ENCODE results near the gene AP3S2. TPM values are rescaled to one million over a fixed set of nuclear protein-coding genes. Genes with fewer than 3 reads are reported as not detected.
"Not testable (repeated sequence)": the region's sequence is repeated elsewhere in the genome, so short reads cannot be mapped to it uniquely, and the experiment has no call there.

Gene AP3S2
- total and polyA plus RNA-seq, 4 experiments from 2014 or later: 34.1 to 37.3 (median 35.4) TPM

DNA sequence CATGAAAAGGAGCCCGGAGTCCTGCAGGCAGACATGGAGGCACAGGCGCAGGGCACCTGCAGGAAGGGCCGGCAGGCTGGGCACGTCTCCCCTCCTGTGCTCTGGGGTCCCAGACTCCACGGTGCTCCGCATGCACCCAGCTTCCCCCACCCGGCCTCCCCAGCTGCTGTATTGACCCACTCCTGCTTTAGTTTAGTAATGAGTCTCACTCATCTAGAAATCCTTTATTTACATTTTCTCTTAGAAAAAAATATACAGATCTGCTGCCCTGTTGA is 109.2 kb downstream of the AP3S2 start:
- Mint-ChIP-seq H3K36me3 (peaks cover 0 to 7% of the 10 kb centered on the region in 2 donors), H3K4me1 (peaks cover 0 to 5% (median 0%) of the 10 kb centered on the region in 4 donors), H3K4me3 (no peak overlapping the region), H3K27me3 (peaks cover 10 to 17% of the 10 kb centered on the region in 2 donors), H3K9me3 (peaks cover 0 to 13% (median 8%) of the 10 kb centered on the region in 8 donors), H3K27ac (no peak overlapping the region)
- no peaks in the 10 kb centered on the region for H3K4me1 ChIP-seq (ENCODE audit: insufficient read depth, low read length)
- no peaks in the 10 kb centered on the region for H3K27me3 ChIP-seq (ENCODE audit: insufficient read depth, low read length)
- ChIA-PET POLR2A (ENCODE audit: partially characterized antibody) (no interaction called here), CTCF (ENCODE audit: partially characterized antibody) (no interaction called here)
- H3K36me3 ChIP-seq (ENCODE audit: insufficient read depth, low read length): no peaks in the 10 kb centered on the region
- intact Hi-C loops (cut with micrococcal nuclease): no loop called here
- no peak overlapping the region for H3K27ac ChIP-seq (ENCODE audit: low read depth, low read length)
- H3K4me3 ChIP-seq (ENCODE audit: low read length in 2 of 2): no peak overlapping the region
- DNase-seq: no peak
- no peaks in the 10 kb centered on the region for H3K9me3 ChIP-seq (ENCODE audit: control insufficient read depth in 1 of 2, low read length in 2 of 2)

DNA sequence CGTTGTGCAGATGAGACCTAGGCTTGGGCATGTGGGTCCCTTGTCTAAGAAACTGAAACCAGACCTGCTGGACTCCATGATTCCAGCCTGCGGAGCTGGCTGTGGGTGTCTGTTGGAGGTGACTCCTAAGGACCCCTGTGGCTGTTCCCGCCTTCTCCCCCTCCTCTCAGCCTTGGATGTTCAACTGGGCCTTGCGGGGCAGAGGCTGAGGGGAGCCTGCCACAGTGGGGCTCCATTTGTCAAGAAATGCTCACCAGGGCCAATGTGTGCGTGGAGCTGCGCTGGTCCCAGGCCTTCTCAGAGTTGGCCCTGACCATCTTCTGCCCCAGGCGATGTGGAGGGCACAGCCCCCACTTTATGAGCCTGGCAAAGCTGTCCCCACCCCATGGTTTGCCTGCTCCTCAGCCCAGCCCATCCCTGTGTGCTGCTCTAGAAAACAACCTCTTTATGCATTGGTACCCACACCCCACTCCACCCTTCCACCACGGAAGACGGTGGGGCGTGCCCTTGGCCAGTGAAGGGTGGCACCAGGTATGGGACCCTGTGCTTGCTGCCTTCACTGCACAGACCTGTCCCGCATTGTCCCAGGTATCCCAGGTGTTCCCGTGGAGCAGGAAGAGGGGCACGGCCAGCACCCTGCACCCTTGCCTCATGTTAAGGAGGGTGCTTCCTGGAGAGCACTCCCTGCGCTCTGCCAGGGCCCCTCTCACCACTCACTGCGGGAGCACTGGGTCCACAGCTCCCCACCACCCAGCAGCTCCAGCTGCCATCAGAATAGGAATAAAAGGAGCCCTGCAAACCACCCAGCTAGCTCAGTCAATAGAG is 109.7 kb downstream of the AP3S2 start:
- Mint-ChIP-seq H3K4me1 (peaks cover 0 to 5% (median 0%) of the 10 kb centered on the region in 4 donors), H3K27ac (no peak overlapping the region), H3K4me3 (no peak overlapping the region), H3K9me3 (peaks cover 0 to 13% (median 8%) of the 10 kb centered on the region in 8 donors), H3K36me3 (peaks cover 0 to 7% of the 10 kb centered on the region in 2 donors), H3K27me3 (peaks cover 10 to 17% of the 10 kb centered on the region in 2 donors)
- H3K27ac ChIP-seq (ENCODE audit: low read depth, low read length): no peak overlapping the region
- no peak for DNase-seq
- intact Hi-C loops (cut with micrococcal nuclease): no loop called here
- CTCF ChIA-PET (ENCODE audit: partially characterized antibody): interaction anchor here (1.5 kb wide), 1 partner anchor 23 kb away, joined by 4 read pairs; no protein-coding TSS in a partner anchor
- H3K9me3 ChIP-seq (ENCODE audit: control insufficient read depth in 1 of 2, low read length in 2 of 2): no peaks in the 10 kb centered on the region
- H3K4me3 ChIP-seq (ENCODE audit: low read length in 2 of 2): no peak overlapping the region
- no peaks in the 10 kb centered on the region for H3K27me3 ChIP-seq (ENCODE audit: insufficient read depth, low read length)
- H3K4me1 ChIP-seq (ENCODE audit: insufficient read depth, low read length): no peaks in the 10 kb centered on the region
- POLR2A ChIA-PET (ENCODE audit: partially characterized antibody): no interaction called here
- H3K36me3 ChIP-seq (ENCODE audit: insufficient read depth, low read length): no peaks in the 10 kb centered on the region

DNA sequence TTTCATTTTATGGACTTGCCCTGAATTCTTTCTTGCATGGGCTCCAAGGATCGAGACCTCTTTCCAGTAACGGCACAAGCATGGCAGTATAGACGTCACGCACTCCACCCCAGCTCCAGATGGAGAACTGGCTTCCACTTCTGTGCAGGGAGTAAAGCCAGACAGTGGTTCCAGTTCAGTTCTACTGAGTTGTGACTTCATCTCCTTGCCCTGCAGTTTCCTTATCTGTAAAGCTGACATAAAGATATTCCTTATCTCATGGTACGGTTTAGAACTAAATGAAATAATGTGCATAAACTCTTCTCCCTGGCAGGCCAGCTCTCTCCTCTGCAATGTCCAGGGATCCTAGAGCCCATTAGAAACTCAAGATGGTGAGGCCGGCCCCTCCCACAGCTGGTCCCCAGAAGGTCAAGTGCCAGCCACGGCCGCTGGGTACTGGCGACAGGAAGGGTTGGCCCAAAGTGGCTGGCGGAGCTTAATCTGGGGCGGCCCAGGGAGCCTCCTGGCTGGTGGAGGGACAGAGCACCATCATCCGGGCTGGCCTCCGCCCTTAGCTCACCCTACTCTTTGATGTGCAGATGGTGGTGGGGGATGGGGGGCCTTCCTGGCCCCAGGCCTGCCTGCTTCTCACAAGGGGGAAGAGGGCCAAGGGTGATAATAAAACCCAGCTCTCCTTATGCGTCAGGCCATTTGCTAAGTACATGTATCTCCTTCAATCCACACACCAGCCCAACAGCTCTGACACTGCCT is 110.5 kb downstream of the AP3S2 start:
- CTCF ChIA-PET (ENCODE audit: partially characterized antibody): interaction anchor here (1.5 kb wide), 1 partner anchor 22 kb away, joined by 4 read pairs; no protein-coding TSS in a partner anchor
- H3K27ac ChIP-seq (ENCODE audit: low read depth, low read length): no peak overlapping the region
- intact Hi-C loops (cut with micrococcal nuclease): no loop called here
- peaks cover 13 to 20% of the 10 kb centered on the region in 2 donors for H3K27me3 Mint-ChIP-seq
- no peaks in the 10 kb centered on the region for H3K27me3 ChIP-seq (ENCODE audit: insufficient read depth, low read length)
- no peaks in the 10 kb centered on the region for H3K36me3 ChIP-seq (ENCODE audit: insufficient read depth, low read length)
- H3K9me3 Mint-ChIP-seq: peaks cover 0 to 11% (median 7%) of the 10 kb centered on the region in 8 donors
- H3K27ac Mint-ChIP-seq: no peak overlapping the region
- H3K4me3 Mint-ChIP-seq: no peak overlapping the region
- H3K4me1 Mint-ChIP-seq: peaks cover 0 to 5% (median 0%) of the 10 kb centered on the region in 4 donors
- no peak overlapping the region for H3K4me3 ChIP-seq (ENCODE audit: low read length in 2 of 2)
- peaks cover 0 to 6% of the 10 kb centered on the region in 2 donors for H3K36me3 Mint-ChIP-seq
- no peaks in the 10 kb centered on the region for H3K9me3 ChIP-seq (ENCODE audit: control insufficient read depth in 1 of 2, low read length in 2 of 2)
- DNase-seq: no peak
- no peaks in the 10 kb centered on the region for H3K4me1 ChIP-seq (ENCODE audit: insufficient read depth, low read length)
- POLR2A ChIA-PET (ENCODE audit: partially characterized antibody): no interaction called here

DNA sequence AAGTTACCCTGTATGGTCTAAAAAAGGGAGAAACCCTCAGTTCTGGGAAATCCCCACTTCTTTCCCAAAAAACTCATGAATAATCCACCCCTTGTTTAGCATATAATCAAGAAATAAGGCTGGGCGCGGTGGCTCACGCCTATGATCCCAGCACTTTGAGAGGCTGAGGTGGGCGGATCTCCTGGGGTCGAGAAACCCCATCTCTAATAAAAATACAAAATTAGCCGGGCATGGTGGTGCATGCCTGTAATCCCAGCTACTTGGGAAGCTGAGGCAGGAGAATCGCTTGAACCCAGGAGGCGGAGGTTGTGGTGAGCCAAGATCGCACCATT is 111.2 kb downstream of the AP3S2 start:
- peaks cover 13 to 18% of the 10 kb centered on the region in 2 donors for H3K27me3 Mint-ChIP-seq
- H3K4me3 Mint-ChIP-seq; intact Hi-C loops (cut with micrococcal nuclease); H3K27ac Mint-ChIP-seq; H3K9me3 ChIP-seq (ENCODE audit: control insufficient read depth in 1 of 2, low read length in 2 of 2); H3K4me3 ChIP-seq (ENCODE audit: low read length in 2 of 2); H3K36me3 ChIP-seq (ENCODE audit: insufficient read depth, low read length); H3K4me1 ChIP-seq (ENCODE audit: insufficient read depth, low read length); H3K4me1 Mint-ChIP-seq; H3K27me3 ChIP-seq (ENCODE audit: insufficient read depth, low read length); H3K27ac ChIP-seq (ENCODE audit: low read depth, low read length); DNase-seq; H3K36me3 Mint-ChIP-seq; POLR2A ChIA-PET (ENCODE audit: partially characterized antibody); H3K9me3 Mint-ChIP-seq: not testable (repeated sequence)
- CTCF ChIA-PET (ENCODE audit: partially characterized antibody): interaction anchor here (1.5 kb wide), 1 partner anchor 21 kb away, joined by 4 read pairs; no protein-coding TSS in a partner anchor

DNA sequence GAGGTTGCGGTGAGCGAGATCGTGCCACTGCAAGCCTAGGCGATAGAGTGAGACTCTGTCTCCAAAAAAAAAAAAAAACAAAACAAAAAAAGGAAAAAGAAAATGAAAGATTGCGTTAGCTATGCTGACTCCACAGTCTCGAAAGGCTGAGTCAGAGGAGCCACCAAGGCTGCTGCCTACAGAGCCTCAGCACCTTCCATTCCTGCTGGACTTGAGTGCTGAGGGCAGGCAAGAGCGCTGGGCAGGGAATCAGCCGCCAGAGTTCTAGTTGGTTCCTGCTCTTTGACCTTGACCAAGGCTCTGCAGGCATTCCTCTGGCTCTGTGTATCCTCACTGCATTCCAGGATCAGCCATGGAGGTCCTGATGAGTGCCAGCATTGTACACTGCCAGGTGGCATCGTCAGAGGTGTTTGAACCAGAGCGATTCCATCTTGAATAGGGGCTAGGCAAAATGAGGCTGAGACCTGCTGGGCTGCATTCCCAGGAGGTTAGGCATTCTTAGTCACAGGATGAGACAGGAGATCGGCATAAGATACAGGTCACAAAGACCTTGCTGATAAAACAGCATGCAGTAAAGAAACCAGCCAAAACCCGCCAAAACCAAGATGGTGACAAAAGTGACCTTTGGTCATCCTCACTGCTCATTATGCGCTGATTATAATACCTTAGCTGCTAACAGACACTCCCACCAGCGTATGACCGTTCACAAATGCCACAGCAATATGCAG is 111.7 kb downstream of the AP3S2 start:
- Mint-ChIP-seq H3K27ac (no peak overlapping the region), H3K36me3 (no peaks in the 10 kb centered on the region), H3K4me3 (no peak overlapping the region), H3K27me3 (peaks cover 13 to 20% of the 10 kb centered on the region in 2 donors), H3K9me3 (peaks cover 0 to 2% (median 0%) of the 10 kb centered on the region in 8 donors), H3K4me1 (peaks cover 0 to 5% (median 0%) of the 10 kb centered on the region in 4 donors)
- ChIA-PET CTCF (ENCODE audit: partially characterized antibody) (interaction anchor here (0.6 kb wide), 1 partner anchor 43 kb away, joined by 3 read pairs; no protein-coding TSS in a partner anchor), POLR2A (ENCODE audit: partially characterized antibody) (no interaction called here)
- Histone ChIP-seq H3K36me3 (ENCODE audit: insufficient read depth, low read length) (no peaks in the 10 kb centered on the region), H3K4me1 (ENCODE audit: insufficient read depth, low read length) (peaks cover 2% of the 10 kb centered on the region), H3K27me3 (ENCODE audit: insufficient read depth, low read length) (peaks cover 4% of the 10 kb centered on the region), H3K27ac (ENCODE audit: low read depth, low read length) (no peak overlapping the region), H3K4me3 (ENCODE audit: low read length in 2 of 2) (no peak overlapping the region), H3K9me3 (ENCODE audit: control insufficient read depth in 1 of 2, low read length in 2 of 2) (no peaks in the 10 kb centered on the region)
- intact Hi-C loops (cut with micrococcal nuclease): no loop called here
- DNase-seq: no peak

DNA sequence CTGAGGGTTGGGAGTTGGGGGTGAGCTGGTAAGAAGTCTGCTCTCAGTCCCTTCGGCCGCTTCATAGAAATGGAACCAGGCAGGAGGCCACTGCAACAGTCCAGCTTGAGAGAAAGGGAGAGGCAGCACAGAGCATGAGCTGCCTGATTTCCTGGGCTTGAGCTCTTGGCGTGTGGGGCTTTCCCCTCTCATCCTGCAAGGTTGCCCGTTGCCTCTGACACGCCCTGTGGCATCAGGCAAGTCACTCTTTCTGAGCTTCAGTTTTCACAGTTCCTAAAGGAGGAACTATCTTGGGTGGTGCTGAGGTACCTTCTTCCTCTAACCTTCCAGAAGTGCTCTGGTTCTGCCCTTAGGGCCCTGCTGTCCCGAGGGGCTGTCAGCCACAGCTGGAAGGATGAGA is 112.7 kb downstream of the AP3S2 start:
- H3K4me1 Mint-ChIP-seq: peaks cover 0 to 5% (median 0%) of the 10 kb centered on the region in 4 donors
- POLR2A ChIA-PET (ENCODE audit: partially characterized antibody): no interaction called here
- no peak overlapping the region for H3K27ac Mint-ChIP-seq

DNA sequence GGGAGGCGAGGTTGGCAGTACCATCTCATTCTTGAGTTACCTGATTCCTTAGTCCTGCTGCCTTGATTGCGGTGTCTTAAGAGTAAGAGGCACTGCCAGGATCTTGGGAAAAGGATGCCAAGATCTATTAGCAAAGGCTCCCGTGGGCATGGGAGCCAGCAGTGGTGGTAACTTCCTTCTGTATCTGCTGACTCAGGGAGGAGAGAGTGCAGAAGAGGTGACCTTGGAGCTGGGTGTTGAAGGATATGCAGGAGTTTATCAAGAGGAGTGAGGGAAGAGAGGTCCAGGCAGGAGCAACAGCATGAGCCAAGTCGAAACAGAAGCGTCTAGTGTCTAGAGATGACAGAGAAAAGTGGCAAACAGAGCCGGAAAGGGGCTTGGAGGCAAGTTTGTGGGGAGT is 113.2 kb downstream of the AP3S2 start:
- H3K36me3 ChIP-seq (ENCODE audit: insufficient read depth, low read length): no peaks in the 10 kb centered on the region
- Mint-ChIP-seq H3K36me3 (no peaks in the 10 kb centered on the region), H3K27ac (peak overlapping the region in 1 of 7 donors; percentile 63), H3K4me1 (peaks cover 0 to 5% (median 0%) of the 10 kb centered on the region in 4 donors), H3K27me3 (peaks cover 13 to 20% of the 10 kb centered on the region in 2 donors), H3K4me3 (no peak overlapping the region), H3K9me3 (no peaks in the 10 kb centered on the region)
- CTCF ChIA-PET (ENCODE audit: partially characterized antibody): no interaction called here
- intact Hi-C loops (cut with micrococcal nuclease): no loop called here
- no peak for DNase-seq
- peaks cover 7% of the 10 kb centered on the region for H3K27me3 ChIP-seq (ENCODE audit: insufficient read depth, low read length)
- POLR2A ChIA-PET (ENCODE audit: partially characterized antibody): no interaction called here
- no peak overlapping the region for H3K27ac ChIP-seq (ENCODE audit: low read depth, low read length)
- H3K9me3 ChIP-seq (ENCODE audit: control insufficient read depth in 1 of 2, low read length in 2 of 2): no peaks in the 10 kb centered on the region
- H3K4me3 ChIP-seq (ENCODE audit: low read length in 2 of 2): no peak overlapping the region
- peaks cover 3% of the 10 kb centered on the region for H3K4me1 ChIP-seq (ENCODE audit: insufficient read depth, low read length)

More for the DNA sequence above, 112.7 kb downstream of the AP3S2 start:
- Histone ChIP-seq H3K27me3 (ENCODE audit: insufficient read depth, low read length) (peaks cover 7% of the 10 kb centered on the region), H3K27ac (ENCODE audit: low read depth, low read length) (no peak overlapping the region), H3K4me1 (ENCODE audit: insufficient read depth, low read length) (peaks cover 3% of the 10 kb centered on the region), H3K36me3 (ENCODE audit: insufficient read depth, low read length) (no peaks in the 10 kb centered on the region), H3K9me3 (ENCODE audit: control insufficient read depth in 1 of 2, low read length in 2 of 2) (no peaks in the 10 kb centered on the region), H3K4me3 (ENCODE audit: low read length in 2 of 2) (no peak overlapping the region)
- no peak for DNase-seq
- CTCF ChIA-PET (ENCODE audit: partially characterized antibody): no interaction called here
- Mint-ChIP-seq H3K9me3 (peaks cover 0 to 2% (median 0%) of the 10 kb centered on the region in 8 donors), H3K27me3 (peaks cover 13 to 20% of the 10 kb centered on the region in 2 donors), H3K4me3 (no peak overlapping the region), H3K36me3 (no peaks in the 10 kb centered on the region)
- intact Hi-C loops (cut with micrococcal nuclease): no loop called here

All from CD4-positive, alpha-beta memory T cell (primary cell).